Caco-2 (cell line): Measurements from ENCODE around the gene AATK. TPM values are rescaled to one million over a fixed set of nuclear protein-coding genes. Genes with fewer than 3 reads are reported as not detected.
A peak's percentile ranks its signal among the peaks of the same experiment; 100 is the strongest.

ENCODE experiments used
- BruUV-seq: library from RNA; stranded (reverse); fragments of 400-500 nt; replicated peaks from 2 replicates; lab custom pipeline; 2021; lab: Mats Ljungman, UMichigan
- CTCF ChIA-PET: fragments of 300-600 bp; sonication (Branson Sonifier 250); formaldehyde crosslinking; loops from one replicate; lab custom pipeline; 2022; ENCODE audit warnings: antibody characterized with exemption; lab: Charles Lee
- POLR2A ChIA-PET: fragments of 300-600 bp; sonication (Branson Sonifier 250); formaldehyde crosslinking; loops from one replicate; lab custom pipeline; 2022; ENCODE audit warnings: antibody characterized with exemption; lab: Charles Lee
- DNase-seq, 2 experiments: peaks; one replicate each; pipeline versions ENCODE4 v3.0.0 to v3.0.0-alpha.2; 2020 to 2022
- H3K27me3 ChIP-seq: replicated peaks from 2 replicates; pipeline ENCODE4 v1.6.0; 2011; ENCODE audit warnings: low read length; ENCODE audit not compliant: control insufficient read depth, insufficient read depth
- H3K36me3 ChIP-seq: 2 replicates; pipeline ENCODE4 v1.5.1; 2011; ENCODE audit warnings: low read length; ENCODE audit not compliant: control insufficient read depth, insufficient read depth
- H3K4me1 ChIP-seq: fragments of 250-450 bp; sonication (Bioruptor Pico); 2 replicates; pipeline ENCODE4 v1.5.1; 2020; ENCODE audit warnings: mild to moderate bottlenecking
- H3K4me3 ChIP-seq: 2 replicates; pipeline ENCODE4 v1.5.1; 2011; ENCODE audit warnings: low read depth, mild to moderate bottlenecking, control low read depth, low read length
- H3K9me3 ChIP-seq: fragments of 250-450 bp; sonication (Bioruptor Pico); 2 replicates; pipeline ENCODE4 v1.5.1; 2020; ENCODE audit warnings: mild to moderate bottlenecking, moderate library complexity
- H3K27ac Mint-ChIP-seq: one replicate; pipeline ENCODE4 v1.8.0; 2022; ENCODE audit warnings: mixed read lengths; ENCODE audit not compliant: unreplicated experiment
- H3K27me3 Mint-ChIP-seq: one replicate; pipeline ENCODE4 v1.8.0; 2022; ENCODE audit warnings: mixed read lengths; ENCODE audit not compliant: insufficient read depth, unreplicated experiment
- H3K36me3 Mint-ChIP-seq: one replicate; pipeline ENCODE4 v1.8.0; 2022; ENCODE audit warnings: mild to moderate bottlenecking, mixed read lengths; ENCODE audit not compliant: insufficient read depth, unreplicated experiment
- H3K4me1 Mint-ChIP-seq: one replicate; pipeline ENCODE4 v1.8.0; 2022; ENCODE audit warnings: low read depth, mixed read lengths; ENCODE audit not compliant: unreplicated experiment
- H3K4me3 Mint-ChIP-seq: one replicate; pipeline ENCODE4 v1.8.0; 2022; ENCODE audit warnings: mild to moderate bottlenecking, moderate library complexity, mixed read lengths; ENCODE audit not compliant: unreplicated experiment
- H3K9me3 Mint-ChIP-seq: one replicate; pipeline ENCODE4 v1.8.0; 2022; ENCODE audit warnings: mixed read lengths; ENCODE audit not compliant: unreplicated experiment
- CTCF ChIP-seq, 2 experiments: fragments of 200-600 bp in 1 of 2; IDR thresholded peaks; 1 replicate in 1 of 2; 2 replicates in 1 of 2; pipeline versions ENCODE4 v1.5.1 to v1.8.0; 2011 to 2022; ENCODE audit warnings: antibody characterized with exemption in 1 of 2, control low read depth in 1 of 2, inconsistent platforms in 1 of 2, low read depth in 1 of 2, low read length in 1 of 2, mild to moderate bottlenecking in 1 of 2, moderate library complexity in 1 of 2; ENCODE audit not compliant: insufficient read depth in 1 of 2, severe bottlenecking in 1 of 2, unreplicated experiment in 1 of 2
- intact Hi-C: fragments of 100-400 bp; cut with micrococcal nuclease; formaldehyde crosslinking; loops from one replicate; pipeline ENCODE4 v1.10.0; 2022; ENCODE audit not compliant: unreplicated experiment
- total RNA-seq: library from RNA; stranded (reverse); gene quantifications from 2 replicates; pipeline ENCODE4 v1.2.3, GENCODE V29; 2022

The AATK gene
- total RNA-seq, 1 experiment from 2014 or later: 26.6 TPM

GRCh38 chr17:81182596-81182995, 16.6 kb upstream of the AATK start:
- intact Hi-C loops: no loop called here
- no peaks in the 10 kb centered on the region for H3K4me1 Mint-ChIP-seq
- CTCF ChIA-PET: no interaction called here
- peak overlapping the region; percentile 18 for H3K27ac Mint-ChIP-seq
- H3K36me3 Mint-ChIP-seq: no peaks in the 10 kb centered on the region
- BruUV-seq: no TSS peak
- POLR2A ChIA-PET: no interaction called here
- H3K4me3 Mint-ChIP-seq: no peak overlapping the region
- H3K4me1 ChIP-seq: no peaks in the 10 kb centered on the region
- H3K27me3 ChIP-seq: no peaks in the 10 kb centered on the region
- no peaks in the 10 kb centered on the region for H3K36me3 ChIP-seq
- H3K27me3 Mint-ChIP-seq: no peaks in the 10 kb centered on the region
- H3K4me3 ChIP-seq: no peak overlapping the region
- no peak for TF ChIP-seq CTCF (IDR thresholded peaks at IDR 0.05; ENCODE audit: insufficient read depth in 1 of 2, low read depth in 1 of 2, low read length in 1 of 2, severe bottlenecking in 1 of 2, unreplicated experiment in 1 of 2)
- no peaks in the 10 kb centered on the region for H3K9me3 Mint-ChIP-seq
- H3K9me3 ChIP-seq: no peaks in the 10 kb centered on the region
- no peak for DNase-seq

GRCh38 chr17:81181811-81182185, 15.8 kb upstream of the AATK start:
- POLR2A ChIA-PET: no interaction called here
- H3K4me1 ChIP-seq: no peaks in the 10 kb centered on the region

DNA sequence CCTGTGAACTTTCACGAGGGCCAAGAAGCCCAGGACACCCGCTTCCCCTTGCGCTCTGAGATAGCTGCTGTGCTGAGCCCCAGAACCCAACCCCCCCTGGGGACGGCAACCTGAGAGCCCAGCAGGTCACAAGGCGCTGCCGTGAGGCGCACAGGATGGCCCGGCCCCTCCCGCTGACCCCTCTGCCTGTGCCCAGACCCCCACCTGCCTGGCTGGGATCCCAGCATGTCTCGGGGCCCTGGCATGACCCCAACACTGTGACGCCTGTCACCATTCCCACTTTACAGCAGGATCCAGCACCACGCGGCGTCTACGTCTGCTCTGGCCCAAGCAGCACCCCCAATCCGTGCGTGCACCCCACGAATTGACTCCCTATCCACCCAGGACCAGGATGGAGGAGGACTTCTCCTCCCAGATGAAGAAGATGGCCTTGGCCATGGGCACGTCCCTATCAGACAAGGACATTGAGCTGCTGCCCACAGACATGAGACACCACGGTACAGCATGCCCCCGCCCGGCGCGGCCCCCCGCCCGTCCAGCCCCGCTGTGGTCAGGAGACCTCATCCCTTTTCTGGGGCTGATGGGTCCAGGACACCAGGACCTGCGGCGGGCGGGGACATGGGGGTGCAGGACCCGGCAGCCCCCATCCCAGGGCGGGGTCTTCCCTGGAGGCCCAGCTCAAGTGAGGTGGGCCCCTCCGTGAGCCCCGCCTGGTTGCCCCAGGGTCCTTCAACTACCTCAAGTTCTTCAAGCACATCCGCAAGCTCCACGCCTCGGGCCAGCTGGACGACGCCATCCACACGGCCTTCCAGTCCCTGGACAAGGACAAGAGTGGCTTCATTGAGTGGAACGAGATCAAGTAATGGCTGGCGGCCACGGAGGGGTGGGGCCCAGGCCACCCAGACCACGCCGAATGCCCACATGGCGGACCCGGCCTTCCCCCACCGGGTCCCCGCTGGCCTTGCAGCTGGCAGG, 15.1 kb upstream of the AATK start:
- H3K36me3 ChIP-seq: no peaks in the 10 kb centered on the region
- H3K4me3 ChIP-seq: no peak overlapping the region
- DNase-seq: no peak
- no peaks in the 10 kb centered on the region for H3K27me3 ChIP-seq
- Mint-ChIP-seq H3K4me1 (no peaks in the 10 kb centered on the region), H3K4me3 (no peak overlapping the region), H3K27me3 (no peaks in the 10 kb centered on the region), H3K9me3 (no peaks in the 10 kb centered on the region), H3K27ac (no peak overlapping the region), H3K36me3 (no peaks in the 10 kb centered on the region)
- no peaks in the 10 kb centered on the region for H3K4me1 ChIP-seq
- H3K9me3 ChIP-seq: no peaks in the 10 kb centered on the region
- ChIA-PET POLR2A (no interaction called here), CTCF (no interaction called here)
- intact Hi-C loops: no loop called here
- no peak for TF ChIP-seq CTCF (IDR thresholded peaks at IDR 0.05; ENCODE audit: insufficient read depth in 1 of 2, low read depth in 1 of 2, low read length in 1 of 2, severe bottlenecking in 1 of 2, unreplicated experiment in 1 of 2)
- no TSS peak for BruUV-seq

More at GRCh38 chr17:81181811-81182185, 15.8 kb upstream of the AATK start:
- TF ChIP-seq CTCF (IDR thresholded peaks at IDR 0.05; ENCODE audit: insufficient read depth in 1 of 2, low read depth in 1 of 2, low read length in 1 of 2, severe bottlenecking in 1 of 2, unreplicated experiment in 1 of 2): no peak
- Mint-ChIP-seq H3K27me3 (no peaks in the 10 kb centered on the region), H3K4me3 (no peak overlapping the region), H3K36me3 (no peaks in the 10 kb centered on the region), H3K4me1 (no peaks in the 10 kb centered on the region), H3K27ac (no peak overlapping the region), H3K9me3 (no peaks in the 10 kb centered on the region)
- no peaks in the 10 kb centered on the region for H3K27me3 ChIP-seq
- no peaks in the 10 kb centered on the region for H3K9me3 ChIP-seq
- no peaks in the 10 kb centered on the region for H3K36me3 ChIP-seq
- no peak for DNase-seq
- CTCF ChIA-PET: no interaction called here
- H3K4me3 ChIP-seq: no peak overlapping the region
- intact Hi-C loops: no loop called here
- no TSS peak for BruUV-seq
